A204.1 (cell line): ENCODE results near the gene AHSG.
"Not testable (repeated sequence)": the region's sequence is repeated elsewhere in the genome, so short reads cannot be mapped to it uniquely, and the experiment has no call there.

ENCODE experiments used
- FAIRE-seq: peaks from 2 replicates; lab custom pipeline; 2012; peaks lifted over from hg19 to GRCh38; lab: Jason Lieb, UNC

AHSG gene

GRCh38 chr3:186612721-186613636, at the start of gene AHSG:
TSS of gene AHSG (plus strand) at chr3:186613060. CDS start at chr3:186613142, 82 bp downstream.
- FAIRE-seq: no peak

- no peak for FAIRE-seq
Observed at GRCh38 chr3:186564586-186564985, 48.3 kb upstream of the AHSG start.

DNA sequence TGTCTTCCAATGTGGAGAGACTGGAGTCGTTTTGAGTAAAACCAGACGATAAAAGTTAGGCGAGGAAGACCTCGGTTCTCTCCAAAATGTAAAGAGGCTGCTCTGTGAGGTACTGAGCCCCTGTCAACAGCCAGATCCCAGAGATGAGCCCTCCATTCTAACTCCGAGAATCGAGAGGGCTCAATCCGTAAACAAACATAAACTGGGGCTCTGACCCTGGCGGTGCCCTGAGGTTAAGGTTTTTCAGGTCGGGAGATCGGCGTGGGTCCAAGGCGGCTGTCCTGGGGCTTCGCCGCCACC, 46.1 kb upstream of the AHSG start:
- no peak for FAIRE-seq

DNA sequence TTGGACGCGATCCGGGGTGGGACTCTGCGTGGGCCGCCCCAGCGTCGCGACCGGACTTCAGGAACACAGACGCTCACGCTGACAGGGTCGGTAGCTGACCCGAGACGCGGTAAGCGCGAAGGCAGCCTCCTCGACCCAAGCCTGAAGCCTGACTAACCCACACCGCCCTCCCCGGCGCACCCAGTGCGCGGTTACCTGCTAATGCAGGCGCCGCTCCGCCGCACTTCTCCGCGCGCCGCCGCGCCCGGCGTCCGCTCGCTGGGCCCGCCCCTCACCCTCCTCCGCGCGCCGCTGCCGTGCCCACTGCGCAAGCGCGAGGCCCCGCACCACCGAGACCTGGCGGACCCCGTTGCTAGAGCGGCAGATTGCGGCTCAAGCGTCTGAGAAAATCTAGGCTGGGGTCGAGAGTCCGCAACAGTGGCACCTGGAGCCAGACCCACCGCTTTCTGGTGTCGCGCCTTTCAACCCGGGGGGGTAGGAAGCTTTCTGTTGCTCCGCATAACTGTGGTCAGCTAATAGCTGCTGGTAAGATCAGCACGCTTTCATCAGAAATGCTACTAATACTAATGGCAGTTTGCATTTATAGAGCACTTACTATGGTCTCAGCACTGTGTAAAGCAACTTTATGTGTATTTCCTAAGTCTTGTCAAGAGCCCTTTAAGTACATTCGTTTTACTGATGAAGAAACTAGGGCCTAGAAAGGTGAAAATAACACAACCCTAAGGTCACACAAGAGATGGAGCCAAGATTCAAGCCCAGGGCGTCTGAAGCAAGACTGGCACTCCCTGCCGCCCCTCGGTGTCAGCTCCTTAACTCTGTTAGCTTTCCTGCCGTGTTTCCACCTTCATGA, 45.6 kb upstream of the AHSG start, which contains the start of gene TBCCD1:
Gene TBCCD1 (minus strand): TSS at position 268 of the 850 bp plus-strand sequence. CDS start 3,010 bp downstream, outside the sequence.
- no peak for FAIRE-seq

DNA sequence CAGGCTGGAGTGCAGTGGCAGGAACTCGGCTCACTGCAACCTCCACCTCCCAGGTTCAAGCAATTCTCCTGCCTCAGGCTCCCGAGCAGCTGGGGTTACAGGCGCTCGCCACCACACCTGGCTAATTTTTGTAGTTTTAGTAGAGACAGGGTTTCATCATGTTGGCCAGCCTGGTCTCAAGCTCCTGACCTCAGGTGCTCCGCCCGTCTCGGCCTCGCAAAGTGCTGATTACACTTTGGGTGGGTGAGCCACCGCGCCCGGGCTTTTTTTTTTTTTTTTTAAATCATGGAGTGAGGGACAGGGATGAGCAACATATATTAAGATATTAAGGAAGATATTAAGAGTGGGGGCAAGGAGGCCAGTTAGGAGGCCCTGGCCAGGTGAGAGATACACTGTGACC, 43.5 kb upstream of the AHSG start:
- FAIRE-seq: not testable (repeated sequence)

- no peak for FAIRE-seq
Observed at GRCh38 chr3:186569779-186570095, 43.1 kb upstream of the AHSG start.

DNA sequence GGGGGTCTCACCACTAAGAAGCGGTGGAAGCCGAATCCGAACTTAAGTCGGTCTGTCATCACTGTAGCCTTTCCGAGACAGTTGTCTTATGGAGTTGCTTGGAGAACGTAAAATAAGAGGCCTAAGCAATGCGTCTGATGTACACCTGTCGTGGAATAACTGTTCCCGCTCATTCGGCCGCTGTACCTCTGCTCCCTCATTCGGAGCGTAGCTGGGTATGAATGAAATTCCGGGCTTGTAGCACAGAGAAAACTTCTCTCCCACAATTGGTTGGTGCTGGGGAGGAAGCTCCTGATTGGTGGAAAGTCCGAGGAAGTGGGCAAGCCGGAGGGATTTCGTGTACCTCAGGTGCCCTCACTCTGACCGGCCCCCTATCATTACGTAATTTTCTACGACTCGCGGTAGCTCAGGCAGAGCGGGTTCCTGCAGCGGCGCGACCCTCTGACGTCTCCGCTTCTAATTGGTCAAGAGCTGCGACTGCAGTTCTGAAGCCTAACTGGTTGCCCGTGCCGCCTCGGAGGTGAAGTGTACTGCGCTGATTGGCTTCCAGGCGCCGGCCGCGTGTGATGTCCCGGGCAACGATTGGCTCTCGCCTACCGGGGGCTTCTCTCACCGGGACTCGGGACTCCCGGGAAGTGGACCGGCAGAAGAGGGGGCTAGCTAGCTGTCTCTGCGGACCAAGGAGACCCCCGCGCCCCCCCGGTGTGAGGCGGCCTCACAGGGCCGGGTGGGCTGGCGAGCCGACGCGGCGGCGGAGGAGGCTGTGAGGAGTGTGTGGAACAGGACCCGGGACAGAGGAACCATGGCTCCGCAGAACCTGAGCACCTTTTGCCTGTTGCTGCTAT, 42.5 kb upstream of the AHSG start, which contains the start of gene DNAJB11:
Gene DNAJB11 (plus strand): TSS at position 625 of the 845 bp plus-strand sequence. CDS start 178 bp downstream, at position 803.
- FAIRE-seq: peak; percentile 98

DNA sequence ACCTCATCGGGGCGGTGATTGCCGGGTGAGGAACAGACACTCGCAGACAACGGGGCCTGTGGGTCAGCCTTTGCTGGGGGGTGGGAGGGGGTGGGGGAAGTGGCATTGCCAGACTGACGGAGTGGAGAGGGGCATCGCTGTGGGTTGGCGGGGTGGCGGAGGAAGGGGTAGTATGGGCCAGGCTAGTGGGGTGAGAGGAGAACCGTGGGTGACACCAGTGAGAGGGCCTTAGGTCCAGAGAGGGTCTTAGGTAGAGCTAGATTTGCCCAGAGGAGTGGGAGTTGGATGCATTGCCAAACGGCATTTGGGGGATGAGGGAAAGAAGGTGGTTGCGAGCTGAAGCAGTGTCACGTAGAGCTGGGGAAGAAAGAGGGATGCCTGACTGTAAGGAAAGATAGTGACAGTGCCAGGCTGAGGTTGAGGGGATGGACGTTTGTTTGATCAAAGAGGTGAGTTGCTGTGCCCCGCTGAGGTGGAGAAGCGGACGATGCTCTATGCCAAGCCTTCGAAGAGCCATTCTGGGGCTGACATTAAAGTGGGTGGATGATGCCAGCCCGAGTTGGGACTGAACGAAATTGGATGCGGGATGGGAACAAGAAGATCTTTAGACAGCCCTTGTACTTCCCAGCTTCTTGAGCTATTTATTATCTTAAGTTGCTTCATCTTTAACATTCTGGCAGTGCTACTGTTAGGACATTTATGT, 41.8 kb upstream of the AHSG start:
- FAIRE-seq: no peak

GRCh38 chr3:186571644-186572013, 41.2 kb upstream of the AHSG start:
- no peak for FAIRE-seq

- FAIRE-seq: no peak
Observed at GRCh38 chr3:186577521-186577920, 35.3 kb upstream of the AHSG start.

- FAIRE-seq: no peak
Observed at GRCh38 chr3:186580785-186581184, 32.1 kb upstream of the AHSG start.

DNA sequence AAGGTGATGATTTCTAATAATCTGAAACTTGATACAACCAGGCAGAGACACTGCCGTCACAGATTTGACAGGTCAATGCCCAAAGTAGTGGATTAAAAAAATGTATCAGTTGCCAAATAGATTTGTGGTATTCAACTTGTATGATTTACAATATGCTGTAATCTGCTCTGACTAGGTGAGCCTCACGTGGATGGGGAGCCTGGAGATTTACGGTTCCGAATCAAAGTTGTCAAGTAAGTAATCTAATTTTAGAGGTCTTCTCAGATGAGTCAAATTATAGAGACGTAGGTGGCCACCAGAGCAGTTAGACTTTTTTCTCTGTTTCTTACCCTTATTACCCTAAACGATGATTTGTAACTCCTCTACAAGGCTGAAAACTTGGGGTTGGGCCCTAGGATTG, 30.3 kb upstream of the AHSG start:
- FAIRE-seq: no peak

GRCh38 chr3:186583831-186584230, 29.0 kb upstream of the AHSG start:
- FAIRE-seq: no peak

GRCh38 chr3:186586245-186586644, 26.6 kb upstream of the AHSG start:
- not testable (repeated sequence) for FAIRE-seq

DNA sequence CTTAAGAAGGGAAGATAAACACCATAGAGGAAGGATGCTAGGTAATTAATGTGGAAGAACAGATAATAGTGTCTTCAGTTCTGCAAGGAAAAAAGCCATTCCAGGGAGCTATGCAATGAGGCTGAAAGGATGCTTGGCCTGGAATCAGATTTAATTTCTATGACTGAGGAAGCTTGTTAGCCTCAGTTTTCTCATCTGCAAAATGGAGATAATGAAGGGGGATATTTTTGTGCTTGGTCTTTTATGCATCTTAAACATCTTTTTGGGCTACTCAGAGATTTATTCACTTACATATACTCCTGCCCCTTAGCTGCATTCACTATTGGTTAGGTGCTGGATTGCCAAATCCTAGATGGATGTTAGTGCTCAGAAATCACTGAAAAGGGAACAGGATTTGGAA, 25.7 kb upstream of the AHSG start:
- FAIRE-seq: no peak

DNA sequence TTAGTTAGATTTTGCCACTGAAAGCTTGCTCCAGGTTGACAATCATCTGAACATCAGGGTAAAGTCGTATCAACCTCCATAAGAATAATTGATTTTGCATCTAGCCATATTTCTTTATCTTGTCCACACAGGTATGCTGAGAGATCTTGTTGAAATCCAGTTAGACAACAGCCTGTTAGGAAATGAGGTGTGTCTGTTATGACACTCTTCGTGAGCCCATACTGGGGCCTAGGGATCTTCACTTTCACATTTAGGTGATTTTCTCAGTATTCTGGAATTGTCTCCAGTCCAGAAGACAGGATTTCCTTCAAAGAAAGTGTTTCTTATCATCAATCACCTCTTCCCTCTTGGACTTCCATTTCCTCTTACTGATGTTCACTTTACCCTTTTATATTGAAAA, 24.2 kb upstream of the AHSG start:
- FAIRE-seq: no peak

DNA sequence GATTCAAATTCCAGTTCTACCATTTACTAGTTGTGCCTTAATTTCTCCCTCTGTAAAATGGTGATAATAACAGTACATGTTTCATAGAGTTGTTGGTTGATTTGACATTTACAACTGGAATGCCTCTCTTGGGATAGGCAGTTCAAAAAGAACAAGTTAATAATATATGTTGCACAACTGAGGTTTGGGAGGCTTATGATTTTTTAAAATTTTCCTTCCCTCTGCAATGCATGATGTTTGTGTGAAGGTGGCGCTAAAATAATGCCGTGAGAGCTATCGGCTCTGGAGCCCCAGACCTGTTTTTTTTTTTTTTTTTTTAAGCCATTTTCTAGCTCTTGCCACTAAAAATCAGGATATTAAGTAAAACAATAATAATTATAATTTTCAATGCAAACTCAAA, 23.7 kb upstream of the AHSG start:
- no peak for FAIRE-seq

DNA sequence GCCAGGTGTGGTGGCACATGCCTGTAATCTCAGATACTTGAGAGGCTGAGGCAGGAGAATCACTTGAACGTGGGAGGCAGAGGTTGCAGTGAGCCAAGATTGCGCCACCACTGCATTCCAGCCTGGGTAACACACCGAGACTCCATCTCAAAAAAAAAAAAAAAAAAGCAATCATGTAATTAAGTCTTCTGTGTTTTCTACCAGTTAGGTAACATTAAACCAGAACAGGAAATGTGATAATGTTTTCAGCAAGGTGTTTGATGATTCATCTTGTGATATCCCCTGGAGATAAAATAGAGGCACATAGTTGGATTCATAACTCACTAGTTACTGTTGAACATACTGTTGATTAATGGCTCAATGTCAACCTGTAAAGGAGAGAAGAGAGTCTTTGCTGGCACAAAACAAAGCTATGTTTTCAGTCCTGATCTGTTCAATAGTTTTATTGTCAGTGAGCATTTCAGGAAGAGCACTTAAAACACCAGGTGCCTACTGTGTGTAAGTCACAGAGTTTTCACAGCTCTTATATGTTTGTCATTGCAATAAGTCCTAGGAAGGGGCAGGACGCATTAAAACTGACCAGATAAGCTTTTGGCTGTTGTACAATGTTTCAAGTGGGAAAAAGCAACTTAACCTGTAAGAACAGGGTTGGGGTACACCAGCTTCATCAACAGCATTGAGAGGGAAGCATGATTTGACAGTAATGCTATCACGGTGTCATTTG, 22.8 kb upstream of the AHSG start:
- no peak for FAIRE-seq

DNA sequence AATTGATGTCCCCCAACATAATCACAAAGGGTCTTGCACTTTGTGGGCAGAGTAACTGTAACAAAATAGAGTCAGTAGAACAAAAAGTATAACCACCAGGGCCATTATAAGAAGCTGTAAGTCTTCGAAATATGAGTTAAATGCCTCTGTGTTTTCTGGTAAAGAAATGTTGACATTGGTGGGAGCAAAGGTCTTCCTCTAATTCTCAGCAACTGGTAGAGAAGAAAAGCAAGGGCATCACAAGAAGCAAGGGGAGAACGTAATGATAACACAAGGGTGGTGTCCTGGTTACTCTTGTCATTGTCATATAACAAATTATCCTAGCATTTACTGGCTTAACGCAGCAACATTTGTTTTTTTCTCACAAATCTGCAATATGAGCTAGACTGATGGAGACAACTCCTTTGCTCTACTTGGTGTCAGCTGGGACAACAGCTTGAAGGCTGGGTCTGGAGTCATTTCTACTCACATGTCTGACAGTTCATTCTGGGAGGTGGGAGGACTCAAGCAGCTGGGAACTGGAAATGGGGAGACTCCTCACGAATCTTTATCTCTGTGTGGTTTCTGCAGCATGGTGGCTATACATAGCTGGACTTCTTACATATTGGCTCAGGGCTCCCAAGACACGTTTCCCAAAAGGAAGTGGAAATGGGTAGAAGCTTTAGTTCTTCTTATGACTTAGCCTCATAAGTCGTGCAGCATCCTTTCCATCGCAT, 22.1 kb upstream of the AHSG start:
- FAIRE-seq: no peak

DNA sequence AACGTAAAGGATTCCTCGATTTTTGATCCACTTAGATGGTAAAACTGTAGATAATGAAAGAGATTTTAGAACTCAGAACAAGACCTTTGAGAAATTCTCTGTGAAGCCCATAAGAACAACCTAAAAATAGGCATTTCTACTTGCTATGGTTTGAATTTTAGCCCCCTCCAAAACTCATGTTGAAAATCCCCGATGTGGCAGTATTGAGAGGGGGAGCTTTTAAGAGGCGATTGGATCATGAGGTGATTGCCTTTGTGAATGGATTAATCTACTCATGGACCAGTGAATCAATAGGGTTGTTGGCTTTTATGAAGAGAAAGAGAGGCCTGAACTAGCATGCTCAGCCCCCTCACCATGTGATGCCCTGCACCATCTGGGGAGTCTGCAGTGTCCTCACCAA, 20.2 kb upstream of the AHSG start:
- FAIRE-seq: no peak
